ENCODE data around the gene ATAT1. TPM values are rescaled to one million over a fixed set of nuclear protein-coding genes. Genes with fewer than 3 reads are reported as not detected.

ATAT1 gene
- total RNA-seq, 2 experiments from 2014 or later = 4.1 to 5.2 TPM

DNA sequence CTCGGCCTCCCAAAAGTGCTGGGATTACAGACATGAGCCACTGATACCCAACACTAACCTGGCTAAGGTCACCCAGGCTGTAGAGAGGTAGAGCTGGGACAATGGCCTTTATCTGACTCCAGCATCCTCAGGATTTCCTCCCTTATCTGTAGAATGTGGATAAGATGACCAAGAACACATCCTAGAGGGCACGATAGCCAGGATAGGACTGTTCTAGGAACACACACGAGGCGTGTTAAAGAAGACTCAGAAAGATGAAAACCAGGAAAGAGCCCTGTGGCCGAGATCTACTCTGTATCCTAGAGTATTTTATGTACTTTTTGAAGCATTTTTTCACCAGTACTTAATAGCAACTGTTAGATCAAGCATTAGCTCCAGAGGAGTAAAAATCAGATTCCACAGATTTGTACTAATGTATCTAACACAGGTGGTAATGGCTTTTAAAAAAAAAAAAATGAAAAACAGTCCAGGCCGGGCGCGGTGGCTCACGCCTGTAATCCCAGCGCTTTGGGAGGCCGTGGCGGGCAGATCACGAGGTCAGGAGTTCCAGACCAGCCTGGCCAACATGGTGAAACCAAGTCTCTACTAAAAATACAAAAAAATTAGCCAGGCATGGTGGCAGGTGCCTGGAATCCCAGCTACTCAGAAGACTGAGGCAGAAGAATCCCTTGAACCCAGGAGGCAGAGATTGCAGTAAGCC, 26.9 kb upstream of the ATAT1 start:
- DNase-seq (no peak), ATAC-seq (ENCODE audit: poor library complexity) (no peak)
- no peak overlapping the region for H3K4me3 Mint-ChIP-seq
- Histone ChIP-seq H3K27ac (ENCODE audit: low read depth in 1 of 2, low read length in 2 of 2) (no peak overlapping the region), H3K9me3 (ENCODE audit: control insufficient read depth in 1 of 2, insufficient read depth in 1 of 2, low read length in 2 of 2) (no peaks in the 10 kb centered on the region), H3K4me1 (ENCODE audit: insufficient read depth, low read length) (peaks cover 14% of the 10 kb centered on the region), H3K4me3 (ENCODE audit: low read length) (no peak overlapping the region), H3K36me3 (ENCODE audit: insufficient read depth, low read length) (peaks cover 46% of the 10 kb centered on the region), H3K27me3 (ENCODE audit: control insufficient read depth in 1 of 2, insufficient read depth in 2 of 2, low read length in 2 of 2) (no peaks in the 10 kb centered on the region)
- no peak for TF ChIP-seq CTCF (IDR thresholded peaks at IDR 0.05)
- CTCF ChIA-PET = interaction anchor here (0.6 to 3.7 kb wide), 5 partner anchors 15 to 146 kb away, joined by 3 to 42 read pairs (median 4); no protein-coding TSS in a partner anchor
- peaks cover 35% of the 10 kb centered on the region for H3K4me1 Mint-ChIP-seq (ENCODE audit: low read depth)
- POLR2A ChIA-PET = interaction anchor here (0.8 to 7.2 kb wide), 4 partner anchors 14 to 106 kb away, joined by 3 to 135 read pairs (median 6); partner anchors contain the start of gene PRR3
- peaks cover 60% of the 10 kb centered on the region for H3K36me3 Mint-ChIP-seq (ENCODE audit: low read depth)
- no peak overlapping the region for H3K27ac Mint-ChIP-seq
- H3K9me3 Mint-ChIP-seq = no peaks in the 10 kb centered on the region
- intact Hi-C loops (cut with DNase I, micrococcal nuclease) = no loop called here
- H3K27me3 Mint-ChIP-seq = no peaks in the 10 kb centered on the region

- ChIA-PET CTCF (interaction anchor here (1.0 to 1.6 kb wide), 5 partner anchors 56 to 147 kb away, joined by 3 to 5 read pairs (median 4); no protein-coding TSS in a partner anchor), POLR2A (interaction anchor here (0.8 to 7.2 kb wide), 8 partner anchors 9 to 106 kb away, joined by 3 to 135 read pairs (median 4); partner anchors contain the start of genes ABCF1 and PRR3)
- DNase-seq (no peak), ATAC-seq (ENCODE audit: poor library complexity) (no peak)
- no peaks in the 10 kb centered on the region for H3K27me3 ChIP-seq (ENCODE audit: control insufficient read depth in 1 of 2, insufficient read depth in 2 of 2, low read length in 2 of 2)
- intact Hi-C loops (cut with DNase I, micrococcal nuclease) = no loop called here
- no peaks in the 10 kb centered on the region for H3K9me3 ChIP-seq (ENCODE audit: control insufficient read depth in 1 of 2, insufficient read depth in 1 of 2, low read length in 2 of 2)
- no peak overlapping the region for H3K4me3 ChIP-seq (ENCODE audit: low read length)
- no peak overlapping the region for H3K4me3 Mint-ChIP-seq
- peaks cover 64% of the 10 kb centered on the region for H3K36me3 Mint-ChIP-seq (ENCODE audit: low read depth)
- peak overlapping the region; percentile 29 to 37 for H3K27ac ChIP-seq (ENCODE audit: low read depth in 1 of 2, low read length in 2 of 2)
- no peaks in the 10 kb centered on the region for H3K9me3 Mint-ChIP-seq
- peaks cover 35% of the 10 kb centered on the region for H3K4me1 Mint-ChIP-seq (ENCODE audit: low read depth)
- H3K27me3 Mint-ChIP-seq = no peaks in the 10 kb centered on the region
- peaks cover 14% of the 10 kb centered on the region for H3K4me1 ChIP-seq (ENCODE audit: insufficient read depth, low read length)
- H3K36me3 ChIP-seq (ENCODE audit: insufficient read depth, low read length) = peaks cover 52% of the 10 kb centered on the region
- H3K27ac Mint-ChIP-seq = peak overlapping the region; percentile 58
- no peak for TF ChIP-seq CTCF (IDR thresholded peaks at IDR 0.05)
Observed at GRCh38 chr6:30600451-30600961, 26.2 kb upstream of the ATAT1 start.

DNA sequence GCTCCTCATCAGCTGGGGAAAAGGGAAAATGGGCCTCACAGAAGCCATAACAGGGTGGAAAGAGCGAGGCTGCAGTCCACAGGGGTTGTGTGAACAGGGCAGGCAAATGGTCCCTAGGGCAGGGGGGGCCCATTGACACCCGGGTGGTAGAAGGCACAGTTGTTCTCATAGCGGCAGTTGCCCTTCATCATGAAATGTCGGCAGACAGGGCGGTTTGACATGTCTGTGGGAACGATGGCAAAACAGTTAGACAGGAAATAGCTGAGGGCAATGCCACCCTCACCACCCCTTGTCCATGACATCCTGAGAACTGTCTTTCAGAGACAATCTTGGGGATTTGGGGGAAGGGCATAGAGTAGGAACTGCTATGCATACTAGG, 25.2 kb upstream of the ATAT1 start:
- peak overlapping the region; percentile 58 for H3K27ac Mint-ChIP-seq

More for the DNA sequence above, 25.2 kb upstream of the ATAT1 start:
- TF ChIP-seq CTCF (IDR thresholded peaks at IDR 0.05) = no peak
- ATAC-seq (ENCODE audit: poor library complexity) (peak; percentile 22), DNase-seq (peak in 2 of 14 experiments; percentile 31 to 45)
- Histone ChIP-seq H3K36me3 (ENCODE audit: insufficient read depth, low read length) (peaks cover 60% of the 10 kb centered on the region), H3K4me3 (ENCODE audit: low read length) (no peak overlapping the region), H3K9me3 (ENCODE audit: control insufficient read depth in 1 of 2, insufficient read depth in 1 of 2, low read length in 2 of 2) (no peaks in the 10 kb centered on the region), H3K4me1 (ENCODE audit: insufficient read depth, low read length) (peaks cover 14% of the 10 kb centered on the region), H3K27me3 (ENCODE audit: control insufficient read depth in 1 of 2, insufficient read depth in 2 of 2, low read length in 2 of 2) (no peaks in the 10 kb centered on the region), H3K27ac (ENCODE audit: low read depth in 1 of 2, low read length in 2 of 2) (peak overlapping the region; percentile 29 to 37)
- Mint-ChIP-seq H3K9me3 (no peaks in the 10 kb centered on the region), H3K36me3 (ENCODE audit: low read depth) (peaks cover 72% of the 10 kb centered on the region), H3K27me3 (no peaks in the 10 kb centered on the region), H3K4me1 (ENCODE audit: low read depth) (peaks cover 35% of the 10 kb centered on the region), H3K4me3 (no peak overlapping the region)
- ChIA-PET POLR2A (interaction anchor here (1.0 to 7.2 kb wide), 6 partner anchors 11 to 107 kb away, joined by 4 to 135 read pairs (median 6); partner anchors contain the start of gene ABCF1), CTCF (interaction anchor here (1.4 to 1.6 kb wide), 3 partner anchors 57 to 148 kb away, joined by 3 to 5 read pairs (median 3); no protein-coding TSS in a partner anchor)
- intact Hi-C loops (cut with DNase I, micrococcal nuclease) = no loop called here

Measured in CD4-positive, alpha-beta T cell (primary cell).